H1 (cell line): ENCODE measurements around the gene ESYT1.

Experiments used
- CBX8 ChIP-seq: fragments of 300-800, 300-1000 bp; sonication (generic); IDR thresholded peaks from 2 replicates; pipeline ENCODE4 v1.7.1; 2016; ENCODE audit warnings: low read depth, low read length, borderline replicate concordance
- CTCF ChIP-seq, 3 experiments: IDR thresholded peaks; 1 replicate in 2 of 3; 2 replicates in 1 of 3; pipeline versions ENCODE4 v1.5.1 to v1.6.1; 2011; ENCODE audit warnings: low read length in 3 of 3, mild to moderate bottlenecking in 3 of 3, inconsistent platforms in 2 of 3, low read depth in 1 of 3, moderate library complexity in 1 of 3; ENCODE audit not compliant: insufficient read depth in 1 of 3; ENCODE audit errors: control extremely low read depth in 1 of 3
- EP300 ChIP-seq, 2 experiments: IDR thresholded peaks; 1 replicate in 1 of 2; 2 replicates in 1 of 2; pipeline ENCODE4 v1.6.1; 2011 to 2012; ENCODE audit warnings: low read depth in 2 of 2, low read length in 2 of 2, mild to moderate bottlenecking in 2 of 2, borderline replicate concordance in 1 of 2, inconsistent platforms in 1 of 2, moderate library complexity in 1 of 2
- POLR2A ChIP-seq, 2 experiments: IDR thresholded peaks; 1 replicate in 1 of 2; 2 replicates in 1 of 2; pipeline ENCODE4 v1.6.1; 2011; ENCODE audit warnings: low read depth in 2 of 2, low read length in 2 of 2, mild to moderate bottlenecking in 2 of 2; ENCODE audit errors: control extremely low read depth in 1 of 2
- RBBP5 ChIP-seq: IDR thresholded peaks from 2 replicates; pipeline ENCODE4 v1.7.1; 2012; ENCODE audit warnings: low read depth, mild to moderate bottlenecking, inconsistent platforms, low read length, moderate library complexity, borderline replicate concordance

- TF ChIP-seq CBX8 (no peak), POLR2A (IDR thresholded peaks at IDR 0.05; ENCODE audit: control extremely low read depth in 1 of 2, low read depth in 2 of 2, low read length in 2 of 2) (no peak), CTCF (IDR thresholded peaks at IDR 0.05; ENCODE audit: control extremely low read depth in 1 of 3, insufficient read depth in 1 of 3, low read depth in 1 of 3, low read length in 3 of 3) (no peak), RBBP5 (no peak), EP300 (IDR thresholded peaks at IDR 0.05; ENCODE audit: borderline replicate concordance in 1 of 2, low read depth in 2 of 2, low read length in 2 of 2) (no peak)
Observed at GRCh38 chr12:56188131-56188777, 60.2 kb downstream of the ESYT1 start.
